HG02943 (cell line): Measurements from ENCODE around the gene DHRS7.
A peak's percentile ranks its signal among the peaks of the same experiment; 100 is the strongest.

Source experiments
- ATAC-seq: cut with Tn5 transposase; IDR thresholded peaks from one replicate; pipeline ENCODE4 v1.9.1; 2021; ENCODE audit warnings: mild to moderate bottlenecking, low read depth, moderate library complexity; ENCODE audit not compliant: unreplicated experiment

DHRS7 gene

DNA sequence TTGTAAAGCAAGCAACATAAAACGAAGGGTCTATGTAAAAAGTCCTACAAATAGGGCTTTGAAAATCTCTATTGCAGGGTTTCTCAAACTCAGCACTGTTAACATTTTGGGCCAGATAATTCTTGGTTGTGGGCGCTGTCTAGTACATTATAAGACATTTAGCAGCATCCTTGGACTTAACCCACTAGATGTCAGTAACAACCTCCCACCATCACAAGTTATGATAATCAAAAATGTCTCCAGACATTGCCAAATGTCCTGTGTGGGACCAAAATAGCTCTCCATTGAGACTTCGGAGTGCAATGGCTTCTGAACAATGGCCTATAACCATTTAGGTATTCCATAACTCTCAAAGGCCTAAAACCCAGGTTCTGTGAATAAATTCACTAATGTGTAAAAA lies 22.9 kb upstream of the DHRS7 start:
- ATAC-seq, result no peak

DNA sequence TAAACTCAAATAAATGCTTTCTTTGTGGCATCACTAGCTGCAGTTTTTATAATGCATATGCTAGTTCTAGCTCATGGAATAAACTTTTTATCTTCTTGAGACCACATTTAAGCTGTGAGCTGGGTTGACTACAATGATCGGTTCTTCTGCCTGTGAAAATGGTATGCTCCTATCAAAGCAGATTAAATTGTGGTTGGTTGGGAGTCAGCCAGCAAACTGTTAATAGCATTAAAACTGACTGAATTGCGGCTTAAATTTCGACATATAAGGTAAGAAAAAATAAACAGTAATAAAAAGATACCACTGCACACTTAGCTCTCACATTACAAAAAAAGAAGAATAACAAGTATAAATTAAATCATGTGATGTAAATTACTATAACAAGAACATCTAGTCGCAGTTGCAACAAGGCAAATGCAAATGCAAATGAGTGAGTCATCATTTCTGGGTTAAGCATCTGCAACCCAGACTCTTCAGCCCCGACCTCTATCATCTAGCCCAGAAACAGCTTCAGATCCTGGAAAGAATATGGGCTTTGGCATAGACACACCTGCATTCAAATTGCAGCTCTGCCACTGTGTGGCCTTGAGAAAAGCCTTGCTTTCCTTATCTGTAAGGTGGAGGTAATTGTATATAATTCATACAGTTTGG lies 19.8 kb upstream of the DHRS7 start:
- ATAC-seq, result no peak

DNA sequence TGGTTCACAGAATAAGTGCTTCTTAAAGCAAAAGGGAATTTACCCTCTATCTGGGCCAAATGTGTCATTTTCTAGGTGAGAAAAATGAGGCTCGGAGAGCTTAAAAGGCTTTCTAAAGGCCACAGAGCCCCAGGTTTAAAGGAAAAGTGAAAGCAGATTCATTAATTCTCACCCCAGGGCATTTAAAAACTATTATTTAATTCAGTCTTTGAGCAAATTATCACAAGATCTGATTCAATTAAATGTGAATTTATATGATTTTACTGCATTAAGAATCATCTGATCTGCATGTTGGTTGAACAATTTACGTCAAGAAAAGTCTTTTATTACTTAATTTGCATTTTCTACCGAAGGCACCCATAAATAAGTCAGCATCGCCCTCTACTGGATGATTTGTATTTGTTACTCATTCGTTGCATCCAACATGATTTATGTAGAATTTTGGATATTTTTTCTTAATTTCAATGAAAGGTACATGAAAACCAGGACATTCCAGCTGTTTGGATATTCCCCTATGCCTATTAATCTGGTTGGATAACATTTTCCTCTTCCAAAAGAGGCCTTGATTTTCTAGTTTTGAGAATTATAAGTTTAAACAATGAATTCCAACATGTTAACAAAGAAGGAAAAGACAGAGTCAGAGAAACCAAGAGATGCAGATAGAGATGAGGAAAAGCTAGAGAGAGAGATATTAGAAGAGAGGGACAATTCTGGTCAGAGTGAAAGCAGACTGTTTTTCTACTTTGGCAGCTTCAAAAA lies 19.1 kb upstream of the DHRS7 start:
- ATAC-seq, result no peak

DNA sequence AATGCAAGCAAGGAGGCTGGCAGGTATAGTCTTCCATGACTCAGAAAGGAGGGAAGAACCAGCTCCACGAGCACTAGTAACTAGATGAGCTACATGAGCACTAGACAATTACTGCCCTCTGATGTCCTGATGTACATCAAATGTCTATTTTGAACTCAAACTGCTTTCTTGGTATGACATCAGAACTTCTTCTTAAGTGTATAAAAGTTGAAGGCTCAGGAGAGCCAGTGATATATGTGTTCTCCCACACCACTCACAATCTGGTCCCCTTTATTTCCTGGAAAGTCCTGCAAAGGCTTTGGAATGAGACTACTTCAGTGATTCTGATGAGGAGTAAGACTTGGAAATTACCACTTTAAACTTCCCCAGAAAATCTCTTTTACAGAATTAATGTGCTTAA lies 18.5 kb upstream of the DHRS7 start:
- ATAC-seq, result peak; percentile 55

DNA sequence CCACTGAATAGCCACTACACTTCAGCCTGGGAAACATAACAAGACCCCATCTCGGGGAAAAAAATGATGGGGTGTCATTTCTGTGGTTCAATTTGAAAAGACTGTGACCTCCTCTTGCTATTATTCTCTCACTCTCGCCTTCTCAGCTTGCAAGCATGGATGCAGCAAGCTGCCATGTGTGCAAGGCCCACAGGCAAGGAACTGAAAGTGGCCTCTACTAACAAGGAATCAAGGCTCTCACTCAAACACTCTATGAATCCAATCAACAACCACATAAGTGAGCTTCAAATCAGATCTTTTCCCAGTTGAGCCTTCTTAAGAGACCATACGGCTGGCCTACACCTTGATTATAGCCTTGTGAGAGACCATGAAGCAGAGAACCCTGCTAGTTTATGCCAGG lies 17.9 kb upstream of the DHRS7 start:
- ATAC-seq, result no peak

DNA sequence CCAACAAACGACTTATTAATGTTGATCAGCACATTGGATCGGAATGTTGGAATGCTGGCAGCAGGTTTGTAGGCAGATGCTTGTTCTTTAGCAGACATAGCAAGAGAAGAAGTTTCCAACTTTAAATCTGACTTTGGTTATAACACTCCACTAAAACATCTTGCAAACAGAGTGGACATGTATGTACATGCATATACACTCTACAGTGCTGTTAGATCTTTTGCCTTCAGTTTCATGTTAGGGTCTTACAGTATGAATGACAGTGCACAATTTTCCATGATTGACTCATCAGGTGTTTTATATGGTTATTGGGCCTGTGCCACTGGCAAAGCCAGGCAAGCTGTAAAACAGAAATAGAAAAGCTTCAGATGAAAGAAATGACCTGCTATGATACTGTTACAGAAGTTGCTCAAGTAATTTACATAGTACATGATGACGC lies 14.3 kb upstream of the DHRS7 start:
- ATAC-seq, result no peak

DNA sequence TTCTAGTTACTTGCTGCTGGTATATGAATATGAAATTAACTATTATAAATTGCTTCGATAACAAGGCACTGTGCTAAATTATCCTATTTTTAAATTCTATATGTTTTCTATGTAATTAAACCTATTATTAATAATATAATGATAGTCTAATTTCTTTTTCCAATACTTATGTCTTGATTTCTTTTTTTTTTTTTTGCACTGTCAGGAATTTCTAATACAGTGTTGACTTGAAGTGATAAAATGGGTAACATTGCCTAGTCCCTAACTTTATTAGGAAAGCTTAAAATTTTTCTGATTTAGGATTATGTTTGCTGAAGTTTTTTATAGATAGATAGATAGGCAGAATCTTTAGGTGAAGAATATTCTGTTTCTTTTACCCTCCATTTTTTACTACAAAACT lies 13.6 kb upstream of the DHRS7 start:
- no peak for ATAC-seq

DNA sequence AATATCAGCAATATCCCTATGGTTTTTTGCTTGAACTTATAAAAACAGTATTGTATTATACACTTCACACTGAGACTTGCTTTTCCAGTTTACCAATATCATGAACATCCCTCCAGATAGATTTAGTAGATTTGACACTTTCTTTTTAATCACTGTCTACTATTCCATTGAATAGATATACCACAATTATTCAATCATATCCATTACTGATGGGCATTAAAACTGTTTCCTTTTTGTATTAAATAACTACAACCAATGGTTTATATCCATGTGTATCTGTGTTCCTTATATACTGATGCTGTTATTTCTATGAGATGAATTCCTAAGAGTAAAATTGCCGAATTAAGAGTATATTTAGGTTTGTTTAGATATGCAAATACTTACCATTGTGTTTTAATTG lies 13.0 kb upstream of the DHRS7 start:
- no peak for ATAC-seq

DNA sequence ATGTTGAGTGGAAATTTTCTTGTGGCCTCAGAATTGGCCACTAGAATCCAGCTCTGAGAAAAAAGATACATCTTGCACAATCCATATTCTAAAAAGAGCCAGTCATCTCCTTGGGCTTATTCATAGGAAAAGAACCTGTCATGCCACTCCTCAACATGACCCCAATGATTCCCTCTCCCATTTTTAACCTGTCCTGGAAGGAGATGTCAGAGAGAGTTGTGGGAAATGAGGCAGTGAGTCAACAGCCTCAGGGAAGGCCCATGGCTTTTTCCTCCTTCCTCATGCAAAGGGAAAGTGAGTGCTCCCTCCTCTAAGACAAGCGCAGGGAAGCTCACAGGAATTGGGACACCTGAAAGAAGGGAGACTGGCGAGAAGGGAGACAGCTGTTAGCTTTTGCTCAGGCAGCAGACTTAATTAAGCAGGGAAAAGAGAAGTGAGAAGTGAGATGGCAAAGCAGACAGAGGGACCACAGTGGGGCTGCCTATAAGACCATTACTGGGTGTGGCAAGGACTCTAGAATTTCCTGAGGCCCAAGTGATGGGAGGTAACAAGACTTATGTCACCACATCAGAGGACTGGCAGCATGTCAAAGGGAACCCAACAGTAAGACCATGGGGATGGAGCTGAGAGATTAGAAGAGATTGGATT lies 10.2 kb upstream of the DHRS7 start:
- ATAC-seq, result no peak

DNA sequence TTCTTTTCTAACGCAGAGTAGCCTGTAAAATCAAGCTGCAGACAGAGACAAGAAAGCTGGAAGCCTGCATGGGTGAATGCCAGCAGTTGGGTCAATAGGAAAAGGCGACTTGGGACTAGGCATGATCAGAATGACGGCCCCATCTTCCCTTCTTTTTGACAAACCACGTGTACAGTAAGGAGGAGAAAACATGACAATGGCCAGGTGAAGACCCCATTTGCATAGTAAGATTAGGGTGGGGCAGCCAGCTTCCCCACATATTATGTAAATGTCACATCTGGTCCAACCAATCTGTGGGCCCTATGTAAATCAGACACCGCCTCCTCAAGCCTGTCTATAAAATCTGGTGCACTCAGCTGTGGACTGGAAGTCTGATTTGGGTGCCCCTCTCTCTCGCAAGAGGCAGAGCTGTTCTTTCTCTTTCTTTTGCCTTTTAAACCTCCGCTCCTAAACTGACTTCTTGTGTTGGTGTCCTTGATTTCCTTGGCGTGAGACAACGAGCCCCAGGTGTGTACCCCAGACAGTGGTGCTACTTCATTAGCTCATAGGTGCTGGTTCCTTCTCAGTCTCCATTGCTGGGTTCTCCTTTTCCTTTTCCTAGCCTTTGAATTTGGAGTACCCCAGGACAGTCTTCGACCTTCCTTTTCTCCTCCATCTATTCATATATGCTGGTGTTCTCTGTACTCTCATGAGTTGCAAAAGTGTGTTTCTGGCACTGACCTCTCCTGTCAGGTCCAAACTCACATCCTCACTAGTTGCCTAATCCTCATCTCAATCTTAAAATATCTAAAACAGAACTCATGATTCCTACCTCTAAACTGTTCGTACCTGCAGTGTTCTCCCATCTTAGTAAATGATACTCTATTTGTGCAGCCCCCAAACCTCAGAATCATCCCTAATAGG lies 9.4 kb upstream of the DHRS7 start:
- no peak for ATAC-seq

DNA sequence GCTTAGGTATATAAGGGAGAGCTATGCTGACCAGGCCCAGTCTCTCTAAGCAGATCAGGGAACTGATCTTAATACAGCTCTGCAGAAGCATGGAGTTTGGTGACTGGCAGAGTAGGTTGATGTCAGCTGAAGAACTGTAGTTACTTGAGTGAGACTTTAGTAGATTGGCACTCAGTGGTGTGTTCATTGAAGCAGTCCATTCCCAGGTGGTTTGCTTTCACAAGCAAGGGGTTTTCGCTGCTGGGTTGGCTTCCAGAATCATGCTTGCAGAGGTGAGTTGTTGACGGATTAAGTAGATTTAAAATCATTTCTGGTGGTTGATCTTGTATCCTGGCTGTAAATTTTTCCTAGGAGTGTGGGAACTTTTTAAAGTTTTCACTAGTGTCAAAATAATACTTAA lies 6.5 kb upstream of the DHRS7 start:
- ATAC-seq, result no peak

DNA sequence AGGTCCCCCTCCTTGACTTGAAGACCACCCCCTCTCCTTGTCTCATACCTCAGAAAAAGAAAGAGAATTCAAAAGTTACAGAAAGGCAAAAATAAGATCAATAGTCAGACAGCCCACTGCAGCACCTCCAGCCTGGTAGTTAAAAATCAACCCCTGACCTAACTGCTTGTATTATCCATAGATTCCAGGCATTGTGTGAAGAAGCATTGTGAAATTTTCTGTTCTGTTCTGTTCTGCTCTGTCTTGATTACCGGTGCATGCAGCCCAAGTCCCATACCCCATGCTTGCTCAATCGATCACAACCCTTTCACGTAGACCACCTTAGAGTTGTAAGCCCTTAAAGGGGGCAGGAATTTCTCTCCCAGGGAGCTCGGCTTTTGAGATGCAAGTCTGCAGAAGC lies 5.8 kb upstream of the DHRS7 start:
- no peak for ATAC-seq

DNA sequence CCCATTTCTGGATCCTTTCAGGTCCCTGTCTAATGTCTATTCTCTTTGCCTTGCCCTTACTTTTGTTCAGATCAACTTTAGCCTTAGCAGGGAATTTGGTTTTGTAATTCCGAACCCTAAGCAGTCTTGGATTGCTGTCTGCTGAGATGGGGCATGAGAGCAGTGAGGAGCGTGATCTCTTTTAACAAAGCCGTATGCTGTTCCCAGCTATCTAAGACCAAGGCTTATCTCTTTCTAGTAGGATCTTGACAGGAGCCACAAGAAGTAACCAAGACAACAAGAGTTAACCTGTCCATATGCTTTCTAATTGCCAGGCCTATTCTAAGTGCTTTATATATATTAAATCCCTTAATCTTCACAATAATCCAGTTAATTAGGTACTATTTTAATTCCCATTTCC lies 4.5 kb upstream of the DHRS7 start:
- ATAC-seq, result no peak

DNA sequence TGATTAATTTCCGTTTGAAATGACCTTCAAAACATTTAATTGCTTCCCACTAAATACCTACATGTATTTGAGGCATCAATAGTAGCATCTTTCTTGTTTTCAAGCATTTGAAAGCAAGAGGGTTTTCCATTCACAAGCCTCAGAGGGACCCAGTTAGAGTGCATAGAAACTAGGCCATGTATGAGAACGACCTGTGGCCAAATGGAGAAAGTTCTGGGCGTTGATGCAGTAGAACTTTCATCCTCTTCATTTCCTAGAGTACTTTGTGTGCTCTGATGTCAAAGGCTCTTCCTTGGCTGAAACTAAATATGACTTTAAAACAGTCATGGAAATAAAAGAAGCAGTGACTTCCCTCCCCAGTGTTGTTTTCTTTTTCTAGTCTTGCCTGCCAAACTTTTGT lies 944 bp upstream of the DHRS7 start:
- no peak for ATAC-seq

DNA sequence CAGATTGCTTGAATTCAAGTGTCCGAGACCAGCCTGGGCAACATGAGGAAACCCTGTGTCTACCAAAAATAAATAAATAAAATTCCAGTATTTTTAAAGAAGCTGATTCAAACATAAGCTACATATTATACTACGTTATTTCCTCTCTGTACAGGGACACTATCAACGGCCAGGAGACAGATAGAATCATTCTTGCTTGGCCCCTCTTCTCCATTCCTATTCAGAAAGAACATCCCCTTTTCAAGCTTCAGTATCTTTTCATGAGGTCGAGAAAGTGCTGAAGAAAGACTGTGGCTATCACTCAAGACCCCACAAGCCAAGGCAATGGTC lies 314 bp upstream of the DHRS7 start:
- peak; percentile 6 for ATAC-seq

DNA sequence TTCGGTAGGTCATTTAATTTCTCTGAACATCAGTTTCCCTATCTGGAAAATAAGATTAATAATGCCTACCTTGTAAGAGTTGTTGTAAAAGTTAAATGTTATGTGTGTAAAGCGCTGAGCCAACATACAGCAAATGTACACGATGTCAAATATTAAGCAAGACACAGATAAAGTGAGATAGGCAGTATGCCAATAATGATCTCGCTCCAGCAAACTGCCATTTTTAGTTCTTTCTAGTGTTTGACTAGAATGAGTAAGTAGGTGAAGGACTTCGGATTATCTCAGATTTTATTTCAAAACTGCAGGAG lies 840 bp downstream of the DHRS7 start:
- ATAC-seq, result peak; percentile 1

DNA sequence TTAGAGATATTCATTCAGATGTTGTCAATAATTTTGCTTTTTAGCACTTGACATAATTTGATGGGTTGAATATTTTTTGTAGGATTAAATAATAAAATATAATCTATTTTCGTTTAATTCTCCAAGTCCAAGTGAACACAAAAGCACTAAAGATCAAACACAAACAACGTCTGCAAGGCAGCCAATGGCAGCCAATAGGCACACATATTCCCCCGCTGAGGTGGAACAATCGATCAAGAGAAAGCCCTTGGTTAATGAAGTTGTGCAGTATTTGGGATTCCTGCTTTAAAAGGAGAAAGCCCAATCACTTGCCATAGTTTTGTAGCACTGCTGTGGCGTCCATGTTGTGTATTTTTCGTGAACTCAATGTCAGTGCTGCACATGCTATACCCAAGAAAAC lies 1.5 kb downstream of the DHRS7 start:
- ATAC-seq, result no peak

DNA sequence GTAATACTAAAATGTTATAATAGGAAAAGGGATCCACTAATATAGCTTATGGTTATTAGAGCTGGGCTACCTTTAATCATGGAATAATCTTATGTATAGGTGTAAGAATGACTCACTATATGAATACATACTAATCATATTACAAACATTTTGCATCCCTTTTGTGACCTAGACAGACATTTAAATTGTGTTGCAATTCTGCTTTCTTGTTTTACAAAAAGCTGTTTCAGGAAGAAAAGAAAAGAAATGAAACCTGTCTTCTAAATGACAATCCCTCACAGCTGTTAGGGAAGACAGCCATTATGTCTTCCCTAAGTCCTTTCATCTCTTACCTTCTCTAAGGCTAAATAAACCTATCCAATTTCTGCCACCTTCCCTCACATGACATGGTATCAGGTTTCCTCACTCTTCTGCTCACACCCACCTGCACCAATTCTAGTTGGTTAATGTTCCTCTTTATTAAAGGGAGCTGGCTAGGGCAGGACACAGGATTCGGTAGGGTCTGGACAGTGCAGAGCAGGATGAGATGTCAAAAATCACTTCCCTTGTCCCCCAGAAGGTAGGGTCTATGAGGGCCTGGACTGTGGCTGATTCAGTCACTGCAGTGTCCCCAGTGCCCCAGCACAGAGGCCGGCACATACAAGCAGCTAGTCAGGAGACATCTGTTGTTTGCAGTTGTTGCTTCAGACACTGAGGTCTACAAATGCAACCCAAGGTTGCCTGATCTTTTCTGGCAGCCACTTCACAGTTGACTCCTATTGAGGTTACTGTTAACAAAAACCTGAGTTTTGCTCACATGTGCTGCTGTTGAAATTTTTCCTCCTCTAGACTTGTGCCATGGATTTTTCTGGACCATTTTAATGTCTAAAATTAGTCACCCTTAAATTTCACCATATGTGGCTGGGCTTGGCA lies 3.7 kb downstream of the DHRS7 start:
- ATAC-seq, result no peak

DNA sequence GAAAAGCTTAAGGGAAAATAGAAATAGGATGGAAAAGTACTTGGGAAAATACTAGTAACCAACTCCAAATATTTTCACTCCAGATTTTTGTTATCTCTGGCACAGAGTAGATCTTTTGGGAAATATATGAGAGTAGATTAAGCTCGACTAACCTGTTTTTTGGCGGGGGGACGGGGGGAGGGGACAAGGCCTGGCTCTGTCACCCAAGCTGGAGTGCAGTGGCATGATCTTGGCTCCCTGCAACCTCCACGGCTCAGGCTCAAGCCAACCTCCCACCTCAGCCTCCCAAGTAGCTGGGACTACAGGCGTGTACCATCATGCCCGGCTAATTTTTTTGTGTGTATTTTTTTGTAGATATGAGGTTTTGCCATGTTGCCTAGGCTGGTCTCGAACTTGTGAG lies 4.8 kb downstream of the DHRS7 start:
- no peak for ATAC-seq

DNA sequence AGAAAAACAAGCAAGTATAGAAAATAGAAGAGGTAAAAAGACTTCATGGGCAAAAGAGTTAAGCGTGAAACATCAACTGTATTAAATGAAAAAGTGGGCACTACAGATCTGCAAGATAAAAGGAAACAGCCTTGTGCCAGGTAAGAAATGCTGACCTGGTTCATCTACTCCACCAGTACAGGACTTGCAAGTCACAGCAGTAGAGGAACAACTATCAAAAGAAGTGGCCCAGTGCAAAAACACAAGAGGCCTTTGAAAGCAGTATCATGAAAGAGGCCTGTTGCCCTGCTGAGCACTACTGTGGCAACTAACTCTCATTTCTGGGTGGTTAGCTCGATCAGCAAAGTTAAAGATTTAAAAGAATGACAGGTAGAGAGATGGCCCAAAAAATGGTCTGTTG lies 10.5 kb downstream of the DHRS7 start:
- no peak for ATAC-seq
